Spleen (tissue), 11 donors: ENCODE results near the gene ABI3BP. TPM values are rescaled to one million over a fixed set of nuclear protein-coding genes. Genes with fewer than 3 reads are reported as not detected.

Experiments used
- DNase-seq: peaks from one replicate; pipeline ENCODE4 v3.0.0-alpha.2; 2020
- H3K27ac ChIP-seq, 8 donors: fragments of 200-600 bp; sonication (generic) in 7 of 8; 1 replicate in 4 of 8; 2 replicates in 4 of 8; pipeline versions ENCODE4 v1.5.0 to v1.8.0; 2016 to 2021; ENCODE audit warnings: inconsistent platforms in 4 of 8, mild to moderate bottlenecking in 4 of 8, moderate library complexity in 1 of 8
- H3K27me3 ChIP-seq, 7 donors: fragments of 200-600 bp; sonication (generic) in 6 of 7; replicated peaks in 1 of 7; 1 replicate in 4 of 7; 2 replicates in 3 of 7; pipeline versions ENCODE4 v1.5.0 to v1.8.0; 2016 to 2021; ENCODE audit warnings: inconsistent platforms in 3 of 7, mild to moderate bottlenecking in 1 of 7
- H3K36me3 ChIP-seq, 6 donors: fragments of 200-600 bp; sonication (generic) in 5 of 6; 1 replicate in 4 of 6; 2 replicates in 2 of 6; pipeline versions ENCODE4 v1.5.0 to v1.8.0; 2016 to 2021; ENCODE audit warnings: inconsistent platforms in 2 of 6
- H3K4me1 ChIP-seq, 6 donors: fragments of 200-600 bp; sonication (generic) in 5 of 6; 1 replicate in 3 of 6; 2 replicates in 3 of 6; pipeline versions ENCODE4 v1.5.0 to v1.8.0; 2016 to 2021; ENCODE audit warnings: inconsistent platforms in 3 of 6
- H3K4me3 ChIP-seq, 8 donors: fragments of 200-600 bp; sonication (generic) in 7 of 8; 1 replicate in 4 of 8; 2 replicates in 4 of 8; pipeline versions ENCODE4 v1.5.0 to v1.8.0; 2016 to 2021; ENCODE audit warnings: inconsistent platforms in 4 of 8, mild to moderate bottlenecking in 4 of 8, moderate library complexity in 2 of 8
- H3K9me3 ChIP-seq, 8 donors: fragments of 200-600 bp; sonication (generic) in 7 of 8; 1 replicate in 4 of 8; 2 replicates in 4 of 8; pipeline versions ENCODE4 v1.5.0 to v1.8.0; 2016 to 2021; ENCODE audit warnings: inconsistent platforms in 4 of 8
- CTCF ChIP-seq, 11 experiments: fragments of 200-600 bp in 7 of 11; fragments of 450-650 bp in 4 of 11; sonication (generic) in 4 of 11; IDR thresholded peaks in 8 of 11; conservative IDR thresholded peaks in 3 of 11; 1 replicate in 7 of 11; 2 replicates in 4 of 11; pipeline versions ENCODE4 v1.4.0 to v1.8.0; 2016 to 2021; ENCODE audit warnings: antibody characterized with exemption in 11 of 11, inconsistent platforms in 4 of 11, mild to moderate bottlenecking in 1 of 11
- POLR2A ChIP-seq, 3 donors: fragments of 450-650 bp; IDR thresholded peaks; one replicate each; pipeline ENCODE4 v1.5.1; 2017; ENCODE audit warnings: antibody characterized with exemption in 3 of 3, mild to moderate bottlenecking in 1 of 3
- POLR2AphosphoS5 ChIP-seq, 3 donors: sonication (generic); formaldehyde crosslinking; IDR thresholded peaks; one replicate each; pipeline ENCODE4 v1.5.1; 2017; ENCODE audit warnings: antibody characterized with exemption in 3 of 3
- WGBS, 5 donors: extraction: QIAGEN DNeasy Blood & Tissue Kit in 3 of 5; methylation state at CpG; one replicate each; pipeline versions ENCODE4 v1.1.5 to v1.1.7; 2013 to 2018; 5-methylcytosine and 5-hydroxymethylcytosine counted together
- intact Hi-C: fragments of 100-400 bp; cut with DNase I; formaldehyde crosslinking; loops from one replicate; pipeline ENCODE4 v1.15.0; 2023; ENCODE audit warnings: low total_unique reads
- polyA plus RNA-seq, 3 donors: library from polyadenylated mRNA; stranded (reverse); fragments of 200-250 nt; gene quantifications; one replicate each; pipeline ENCODE4 v1.2.1, GENCODE V29; 2013
- total RNA-seq, 7 donors: library from RNA; depleted of rRNA in 3 of 7; stranded (reverse); fragments of >200 nt in 3 of 7; fragmentation: NEBNext Ultra II Directional in 4 of 7; extraction: Animal tissue kit (Norgen Biotek cat#: 25700) in 4 of 7; gene quantifications; one replicate each; pipeline versions ENCODE4 v1.1.0 to v1.2.1, GENCODE V29; 2016 to 2021
- donor health status: healthy with polysubstance abuse.
- donor health status: DM: no; HTN: no; CAD: no; lungs with moderate emphysema.
- donor health status: DM: no; HTN: no; CAD: no.
- donor health status: Bipolar disorder and iron deficiency.
- donor health status: healthy.
- donor health status: DM: no; HTN: no; CAD: no.
- donor health status: DM: yes; HTN: yes; CAD: no.

The ABI3BP gene
- total and polyA plus RNA-seq, 10 donors: 4.2 to 29.9 (median 16.3) TPM

- 87 to 92% (median 90%) methylated on average over 5 of the region's 5 CpGs for WGBS, 5 donors
- TF ChIP-seq CTCF (IDR thresholded peaks at IDR 0.05 in 8 of 11, conservative IDR thresholded peaks at IDR 0.05 in 3 of 11): no peak
- no peak for TF ChIP-seq POLR2A (IDR thresholded peaks at IDR 0.05)
- no peak for TF ChIP-seq POLR2AphosphoS5 (IDR thresholded peaks at IDR 0.05)
- intact Hi-C loops: no loop called here
- Histone ChIP-seq H3K4me3 (no peak overlapping the region), H3K27me3 (no peaks in the 10 kb centered on the region), H3K27ac (no peak overlapping the region), H3K4me1 (peaks cover 0 to 36% (median 21%) of the 10 kb centered on the region in 6 donors), H3K36me3 (peaks cover 0 to 93% (median 41%) of the 10 kb centered on the region in 6 donors), H3K9me3 (no peaks in the 10 kb centered on the region)
- DNase-seq: no peak
These were observed 272.8 kb downstream of the ABI3BP start for GRCh38 chr3:100720426-100720825.

GRCh38 chr3:100719136-100719535 is 274.1 kb downstream of the ABI3BP start:
- intact Hi-C loops: no loop called here
- Histone ChIP-seq H3K27me3 (no peaks in the 10 kb centered on the region), H3K36me3 (peaks cover 0 to 93% (median 47%) of the 10 kb centered on the region in 6 donors), H3K9me3 (no peaks in the 10 kb centered on the region), H3K4me3 (no peak overlapping the region), H3K4me1 (peaks cover 6 to 48% (median 27%) of the 10 kb centered on the region in 6 donors), H3K27ac (no peak overlapping the region)
- WGBS, 5 donors: 69 to 86% (median 82%) methylated on average over 1 of the region's 1 CpG
- no peak for DNase-seq
- TF ChIP-seq CTCF (IDR thresholded peaks at IDR 0.05 in 8 of 11, conservative IDR thresholded peaks at IDR 0.05 in 3 of 11): no peak
- TF ChIP-seq POLR2A (IDR thresholded peaks at IDR 0.05): no peak
- TF ChIP-seq POLR2AphosphoS5 (IDR thresholded peaks at IDR 0.05): no peak

- 88 to 95% (median 95%) methylated on average over 4 of the region's 4 CpGs for WGBS, 5 donors
These were observed 275.4 kb downstream of the ABI3BP start for GRCh38 chr3:100717637-100718487.

More at GRCh38 chr3:100717637-100718487, 275.4 kb downstream of the ABI3BP start:
- Histone ChIP-seq H3K4me3 (no peak overlapping the region), H3K27ac (no peak overlapping the region), H3K9me3 (no peaks in the 10 kb centered on the region), H3K4me1 (peaks cover 6 to 54% (median 31%) of the 10 kb centered on the region in 6 donors), H3K27me3 (no peaks in the 10 kb centered on the region), H3K36me3 (peaks cover 0 to 91% (median 51%) of the 10 kb centered on the region in 6 donors)
- intact Hi-C loops: no loop called here
- no peak for DNase-seq
- no peak for TF ChIP-seq CTCF (IDR thresholded peaks at IDR 0.05 in 8 of 11, conservative IDR thresholded peaks at IDR 0.05 in 3 of 11)
- TF ChIP-seq POLR2A (IDR thresholded peaks at IDR 0.05): no peak
